Activated T-cell treated with anti-CD3 and anti-CD28 coated beads for 1 hour (primary cell): ENCODE data around the gene LHPP.

Experiments
- DNase-seq: peaks from one replicate; pipeline ENCODE4 v3.0.0-alpha.2; 2020; ENCODE audit warnings: low read depth

The LHPP gene

DNA sequence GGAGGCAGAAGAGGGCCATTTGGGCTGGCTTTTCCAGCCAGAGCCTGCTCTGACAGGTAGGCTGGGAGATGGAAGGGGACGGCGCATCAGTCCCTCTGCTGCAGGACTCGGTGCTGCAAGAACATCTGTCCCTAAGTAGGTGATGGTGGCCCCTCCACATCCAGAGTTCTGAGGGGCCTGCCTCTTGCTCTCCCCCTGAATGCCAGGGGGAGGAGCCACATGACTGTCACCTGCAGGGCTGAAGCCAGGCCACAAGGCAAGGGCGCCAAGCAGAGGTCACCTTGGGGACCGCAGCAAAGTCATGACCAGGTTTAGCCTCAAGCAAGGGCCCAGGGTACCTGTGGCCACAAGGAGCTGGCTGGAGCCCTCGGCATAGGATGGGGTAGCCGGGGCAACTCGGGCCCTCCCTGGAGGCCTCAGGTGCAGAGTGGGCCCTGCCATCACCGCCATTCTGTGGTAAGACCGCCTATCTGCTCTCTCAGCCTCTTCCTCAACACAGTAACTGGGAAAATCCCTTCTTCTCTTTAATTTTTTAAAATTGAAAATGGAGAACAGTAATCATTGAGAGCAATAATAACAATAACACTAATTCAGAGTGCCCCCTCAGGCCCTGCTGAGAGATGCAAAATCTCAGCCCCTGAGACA is 183.3 kb downstream of the LHPP start:
- DNase-seq = no peak

DNA sequence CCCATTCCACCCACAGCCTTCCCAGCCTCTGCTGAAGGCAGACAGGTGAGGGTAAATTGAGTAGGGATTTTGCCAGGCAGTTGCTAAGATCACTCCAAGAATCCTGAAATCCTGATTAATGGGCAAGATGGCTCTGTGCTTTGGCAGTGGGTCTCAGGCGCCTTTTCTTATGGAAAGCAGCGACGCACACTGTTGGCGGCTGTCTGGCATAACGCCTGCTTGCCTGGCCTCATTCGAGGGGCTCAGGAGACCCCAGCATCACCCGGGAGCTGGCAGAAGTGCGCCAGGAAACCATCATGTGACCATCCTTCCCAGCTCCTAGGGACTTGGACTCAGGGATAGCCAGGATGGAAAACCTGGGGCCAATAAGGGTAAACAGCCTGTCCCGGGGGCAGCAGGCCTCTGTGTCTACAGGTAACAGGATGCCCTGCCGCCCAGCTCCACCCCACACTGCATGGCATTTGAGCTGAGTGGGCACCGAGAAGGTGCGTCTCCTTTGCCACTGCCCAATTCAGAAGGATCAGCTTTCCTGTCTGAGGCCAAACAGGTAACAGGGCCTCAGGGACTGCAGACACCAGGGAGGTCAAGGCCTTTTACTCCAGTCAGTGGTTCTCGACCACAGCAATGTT is 184.0 kb downstream of the LHPP start:
- no peak for DNase-seq

DNA sequence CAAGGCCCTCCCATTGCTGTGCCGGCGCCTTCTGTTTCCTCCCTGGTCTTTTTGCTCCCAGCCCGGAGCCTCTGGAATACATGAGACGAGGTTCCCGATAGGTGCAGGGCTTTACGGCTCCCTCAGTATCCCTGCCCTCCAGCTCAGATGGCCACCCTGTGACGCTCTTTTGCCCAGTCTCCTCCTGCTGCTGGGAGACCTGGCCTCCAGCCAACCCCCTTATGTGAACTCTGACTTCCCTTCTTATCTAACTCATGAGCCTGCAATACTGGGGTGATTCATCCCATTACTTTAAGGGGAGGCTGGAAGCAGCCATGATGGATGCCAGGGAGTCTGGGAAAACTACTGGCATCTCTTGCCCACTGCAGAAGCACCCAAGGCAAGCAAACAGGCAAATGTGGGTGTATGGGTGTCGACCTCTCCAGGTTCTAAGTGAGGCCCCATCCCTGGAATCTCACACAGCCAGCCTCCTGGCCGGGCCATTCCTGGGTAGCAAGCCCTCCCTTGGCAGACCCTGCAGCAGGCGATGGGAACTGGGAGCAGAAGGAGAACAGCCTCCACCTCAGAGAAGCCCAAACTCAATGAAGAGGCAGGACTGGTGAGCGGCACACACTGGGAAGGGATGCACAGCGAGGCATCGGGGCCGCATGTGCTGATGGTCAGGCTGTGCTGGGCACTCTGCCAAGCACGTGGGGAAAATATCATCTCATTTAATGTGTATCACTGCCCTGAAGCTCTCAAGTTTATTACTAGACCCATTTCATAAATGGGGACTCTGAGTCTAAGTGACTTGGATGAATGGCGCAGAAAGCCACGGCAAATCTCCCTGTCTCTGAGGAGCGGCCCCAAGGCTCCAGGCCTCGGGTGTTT is 185.1 kb downstream of the LHPP start:
- DNase-seq = no peak

DNA sequence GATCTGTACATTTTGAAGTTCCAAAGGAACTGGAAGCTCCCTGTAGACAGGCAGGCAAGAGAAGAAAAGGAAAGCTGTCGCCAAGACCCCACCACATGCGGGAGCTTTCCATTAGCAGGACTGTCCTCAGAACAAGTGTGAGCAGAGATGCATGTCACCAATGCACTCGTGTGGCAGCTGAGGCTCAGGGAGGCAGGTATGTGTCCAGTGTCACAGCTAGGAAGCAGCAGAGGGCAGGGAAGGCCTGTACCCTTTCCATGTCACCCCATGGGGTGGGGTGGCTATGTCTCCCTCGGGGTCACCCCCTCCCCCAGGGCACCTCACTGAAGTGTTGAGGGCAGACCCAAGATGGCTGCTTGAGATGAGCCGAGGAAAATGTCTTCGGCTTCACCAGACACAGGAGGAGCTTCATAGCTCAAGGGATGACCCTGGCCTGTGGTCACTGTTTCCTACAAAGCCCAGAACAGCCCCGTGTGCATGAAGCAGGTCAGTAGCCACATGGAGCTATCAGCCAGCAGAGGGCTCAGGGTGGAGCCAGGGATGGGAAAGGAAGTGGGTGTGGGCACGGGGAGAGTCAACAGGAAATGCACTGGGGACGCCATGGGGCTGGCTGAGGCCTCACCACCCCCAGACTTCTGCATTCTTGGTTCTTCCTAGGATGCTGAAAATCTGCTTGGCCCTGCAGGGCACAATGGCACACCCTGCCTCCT is 186.0 kb downstream of the LHPP start:
- peak; percentile 56 for DNase-seq

DNA sequence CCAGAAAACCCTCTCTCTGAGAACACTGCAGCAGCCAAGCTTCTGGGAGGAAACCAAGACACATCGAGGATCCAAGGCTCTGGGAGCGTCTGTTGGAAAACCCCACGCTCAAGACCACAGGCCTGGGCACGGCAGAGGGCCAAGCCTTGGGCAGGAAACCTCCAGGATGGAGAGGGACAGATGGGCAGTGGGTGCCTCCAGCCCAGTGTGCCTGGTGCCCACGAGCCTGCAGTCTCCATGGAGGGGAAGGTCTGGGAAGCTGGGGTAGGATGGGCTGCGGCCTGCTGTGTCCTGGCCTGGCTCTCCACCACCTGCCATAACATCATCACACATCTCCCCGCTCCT is 186.5 kb downstream of the LHPP start:
- DNase-seq = no peak

DNA sequence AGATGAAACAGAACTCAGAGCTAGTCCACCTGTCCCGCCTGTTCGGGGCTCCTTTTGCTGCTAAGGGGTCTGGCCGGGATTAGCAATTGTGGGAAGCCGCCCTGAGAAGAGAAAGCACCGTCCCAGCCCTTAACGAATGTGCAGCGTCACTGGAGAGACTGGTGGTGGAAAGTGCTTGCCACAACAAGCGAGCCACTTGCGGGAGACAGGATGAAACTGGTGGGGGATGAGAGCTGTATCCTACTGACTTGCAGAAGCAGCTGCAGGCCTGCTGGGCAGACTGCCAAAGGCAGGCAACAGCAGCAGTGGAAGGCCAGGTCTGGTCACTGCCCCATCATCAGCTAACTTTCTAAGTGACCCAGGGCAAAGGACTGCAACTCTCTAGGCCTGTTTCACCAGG is 187.1 kb downstream of the LHPP start:
- peak; percentile 37 for DNase-seq

DNA sequence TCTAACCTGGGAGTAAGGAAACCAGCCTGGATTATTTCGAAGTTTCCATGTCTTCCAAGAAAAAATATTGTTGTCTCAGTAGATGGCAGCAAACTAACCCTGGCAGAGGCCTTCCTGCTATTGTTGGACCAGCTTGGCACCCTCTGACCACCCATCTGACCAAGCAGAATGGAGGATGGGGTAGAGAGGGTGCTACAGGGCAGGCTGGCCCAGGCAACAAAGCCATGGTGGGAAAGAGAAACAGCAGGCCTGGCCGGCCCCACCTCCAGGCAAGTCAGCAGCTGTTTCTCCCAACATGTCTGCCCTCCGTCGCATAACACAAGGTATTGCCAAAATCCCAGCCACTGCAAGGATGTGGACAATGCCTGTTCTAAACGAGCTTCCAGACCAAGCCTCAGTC is 187.6 kb downstream of the LHPP start:
- no peak for DNase-seq

DNA sequence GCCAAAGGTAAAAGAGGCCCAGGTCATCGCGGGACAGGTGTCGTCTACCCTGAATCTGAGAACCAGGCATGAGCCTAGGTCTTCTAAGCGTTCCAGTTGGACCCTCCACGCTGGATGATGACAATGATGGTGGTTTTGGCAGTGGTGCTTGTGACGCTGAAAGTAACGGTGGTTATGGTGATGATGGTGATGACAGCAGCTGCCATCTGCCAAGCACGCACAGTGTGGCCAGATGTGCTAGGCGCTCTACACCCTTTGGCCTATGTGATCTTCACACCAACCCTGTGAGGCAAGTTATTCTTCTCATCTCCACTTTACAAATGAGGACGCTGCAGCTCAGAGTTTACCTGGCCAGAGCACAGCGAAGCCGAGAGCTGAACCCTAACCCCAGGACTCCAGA is 188.6 kb downstream of the LHPP start:
- no peak for DNase-seq

DNA sequence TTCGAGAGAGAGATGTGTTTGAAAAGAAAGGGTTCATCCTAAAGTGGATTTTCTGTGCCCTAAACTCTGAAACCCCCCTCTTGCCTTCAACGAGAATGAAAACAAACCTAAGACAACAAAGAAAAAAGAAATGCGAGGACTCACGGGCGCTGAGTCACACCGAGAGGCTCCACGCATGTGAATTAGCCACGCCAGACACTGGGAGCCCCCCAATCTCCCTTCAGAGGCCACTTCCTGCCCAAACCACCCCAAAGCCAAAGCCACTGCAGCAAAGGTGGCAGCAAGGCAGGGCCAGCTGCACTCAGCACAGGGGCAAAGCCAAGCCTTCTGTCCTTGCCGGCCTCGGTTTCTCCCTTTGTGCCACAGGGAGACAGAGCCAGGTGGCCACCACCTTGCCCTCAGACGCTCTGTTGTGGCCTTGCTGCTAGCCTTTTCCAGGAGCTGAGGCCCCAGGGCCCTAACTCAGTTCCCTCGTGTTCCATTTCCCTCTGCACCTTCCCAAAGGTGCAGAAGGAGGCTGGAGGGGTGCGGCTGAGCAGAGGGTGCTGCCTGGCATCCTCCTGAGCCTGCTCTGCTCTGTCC is 189.3 kb downstream of the LHPP start:
- DNase-seq = peak; percentile 45

DNA sequence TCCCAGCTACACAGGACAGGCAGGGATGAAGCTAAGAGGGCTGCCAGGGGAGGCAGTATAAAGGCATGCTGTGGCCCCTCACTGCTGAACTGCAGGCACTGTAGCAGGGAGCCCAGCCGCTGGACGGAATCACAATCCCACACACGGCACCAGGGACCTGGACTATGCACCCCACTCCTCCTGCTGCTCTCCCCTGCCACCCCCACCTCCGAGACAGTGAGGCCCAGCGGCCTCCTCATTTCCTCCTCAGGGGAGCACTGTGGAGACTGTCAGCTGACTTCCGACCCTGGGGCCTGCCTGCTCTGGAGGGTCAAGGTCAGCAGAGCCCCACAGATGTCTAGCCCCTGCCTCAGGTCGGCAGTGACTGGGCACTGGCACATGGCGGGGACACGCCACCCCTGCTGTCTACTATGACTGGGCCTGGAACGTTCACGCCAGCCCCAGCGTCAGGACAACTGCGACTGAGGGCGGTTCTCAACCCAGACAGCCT is 189.8 kb downstream of the LHPP start:
- DNase-seq = no peak

DNA sequence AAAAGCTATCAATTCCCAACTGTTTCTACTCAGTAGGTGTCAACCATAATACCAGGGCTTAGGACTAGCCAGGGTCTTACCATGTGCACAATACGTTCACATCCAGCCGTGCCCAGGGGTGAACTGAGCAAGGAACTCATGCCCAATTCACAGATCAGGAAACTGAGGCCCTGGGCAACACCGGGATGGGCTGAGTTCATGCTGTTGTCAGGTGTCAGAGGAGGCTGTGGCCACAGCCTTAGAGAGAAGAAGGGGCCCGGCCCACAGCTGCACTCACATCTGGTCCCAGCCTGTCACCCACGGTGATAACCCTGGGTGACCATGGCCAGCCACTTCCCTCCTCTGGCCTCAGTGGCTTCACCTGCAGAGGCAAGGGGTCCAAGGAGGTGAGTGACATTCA is 190.6 kb downstream of the LHPP start:
- DNase-seq = no peak

DNA sequence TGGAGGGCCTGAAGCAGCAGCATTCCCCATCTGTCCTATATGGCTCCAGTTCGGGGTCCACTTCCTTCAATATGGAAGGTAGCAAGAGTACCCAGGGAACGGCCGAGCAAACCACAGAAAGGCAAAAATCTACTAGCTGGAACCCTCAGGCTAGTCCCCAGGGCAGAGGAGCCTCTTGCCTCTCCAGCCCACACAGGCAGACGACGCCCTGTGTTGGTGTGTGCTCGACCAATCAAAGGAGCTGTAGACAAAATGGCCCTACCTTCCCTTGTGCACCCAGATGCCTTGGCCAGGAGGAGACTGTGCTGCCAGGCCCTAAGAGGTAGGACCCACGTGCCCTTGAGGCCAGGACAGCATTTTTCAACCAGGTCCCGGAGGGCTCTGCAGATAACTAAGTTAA is 191.1 kb downstream of the LHPP start:
- DNase-seq = no peak

DNA sequence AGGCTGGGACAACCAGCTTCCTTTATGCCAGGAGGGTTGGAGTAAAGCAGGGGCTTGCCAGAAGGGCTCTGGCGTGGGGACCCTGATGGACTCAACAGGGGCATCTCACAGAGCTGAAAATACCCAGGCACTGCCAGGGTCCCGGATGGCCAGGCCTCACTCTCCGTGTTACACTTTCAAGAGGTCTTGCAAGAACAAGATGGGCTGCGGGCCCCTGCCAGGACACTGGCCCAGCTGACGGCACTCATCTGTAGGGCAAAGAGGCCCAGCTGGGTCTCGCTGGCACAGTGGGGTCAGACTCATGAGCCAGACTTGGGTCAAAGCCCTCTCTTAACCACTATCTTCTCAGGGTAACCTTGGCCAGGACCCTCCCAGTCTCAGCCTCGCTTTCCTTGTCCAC is 191.7 kb downstream of the LHPP start:
- DNase-seq = no peak

DNA sequence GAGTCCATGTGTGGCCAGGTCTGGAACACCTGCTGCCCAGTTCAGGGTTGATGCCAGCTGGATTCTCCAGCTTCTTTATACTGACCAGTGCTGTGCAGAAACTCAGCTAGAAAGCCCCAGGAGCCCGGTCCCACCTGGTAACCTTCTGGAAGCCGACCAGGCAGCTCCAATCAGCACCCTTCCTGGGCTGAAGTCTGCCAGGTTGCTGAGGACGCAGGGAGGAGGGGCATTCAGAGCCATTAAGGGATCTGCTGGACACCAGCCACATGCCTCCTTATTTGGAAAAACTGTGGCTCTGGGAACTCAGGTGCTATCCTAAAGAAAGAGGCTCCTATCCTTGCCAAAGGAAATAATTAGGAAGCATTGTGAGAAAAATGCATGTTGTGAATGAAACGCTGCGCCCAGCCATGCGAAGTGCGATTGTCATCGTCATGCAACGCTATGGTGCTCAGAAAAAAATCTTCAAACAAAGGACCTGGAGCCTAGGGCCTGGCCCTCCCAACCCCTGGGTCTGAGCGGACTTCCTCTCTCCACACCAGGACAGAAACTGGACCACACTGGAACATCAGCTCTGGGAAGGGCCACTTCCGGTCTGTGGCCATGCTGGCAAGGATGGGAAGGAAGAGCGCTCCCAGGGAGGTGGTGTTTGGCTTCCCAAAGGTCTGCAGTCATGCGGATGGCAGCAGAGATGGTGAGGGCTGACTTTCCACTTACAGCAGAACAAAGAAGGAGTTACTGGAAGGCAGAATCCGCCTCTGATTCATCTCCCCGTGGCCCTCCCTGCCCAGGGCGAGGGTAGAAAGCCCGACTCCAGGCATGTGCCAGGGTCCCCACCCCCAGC is 192.4 kb downstream of the LHPP start:
- DNase-seq = no peak

DNA sequence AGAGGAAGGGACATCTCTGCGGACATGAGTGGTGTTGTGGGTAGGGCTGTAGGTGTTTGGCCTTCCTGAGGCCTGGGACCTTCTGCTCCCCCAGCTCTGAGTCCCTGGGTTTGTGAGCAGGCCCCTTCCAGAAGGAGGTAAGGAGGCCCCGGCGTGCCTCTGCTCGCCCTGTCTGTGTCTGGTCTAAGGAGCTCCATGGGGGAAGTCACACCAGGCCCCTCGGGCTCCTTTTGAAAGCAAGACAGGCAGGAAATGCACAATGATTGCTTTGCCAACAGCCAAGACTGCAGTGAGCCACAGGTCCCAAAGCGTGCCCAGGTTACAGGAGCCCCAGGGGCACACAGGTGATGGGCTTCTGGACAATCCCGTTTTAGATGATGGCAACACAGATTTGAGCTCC is 193.1 kb downstream of the LHPP start:
- DNase-seq = no peak

DNA sequence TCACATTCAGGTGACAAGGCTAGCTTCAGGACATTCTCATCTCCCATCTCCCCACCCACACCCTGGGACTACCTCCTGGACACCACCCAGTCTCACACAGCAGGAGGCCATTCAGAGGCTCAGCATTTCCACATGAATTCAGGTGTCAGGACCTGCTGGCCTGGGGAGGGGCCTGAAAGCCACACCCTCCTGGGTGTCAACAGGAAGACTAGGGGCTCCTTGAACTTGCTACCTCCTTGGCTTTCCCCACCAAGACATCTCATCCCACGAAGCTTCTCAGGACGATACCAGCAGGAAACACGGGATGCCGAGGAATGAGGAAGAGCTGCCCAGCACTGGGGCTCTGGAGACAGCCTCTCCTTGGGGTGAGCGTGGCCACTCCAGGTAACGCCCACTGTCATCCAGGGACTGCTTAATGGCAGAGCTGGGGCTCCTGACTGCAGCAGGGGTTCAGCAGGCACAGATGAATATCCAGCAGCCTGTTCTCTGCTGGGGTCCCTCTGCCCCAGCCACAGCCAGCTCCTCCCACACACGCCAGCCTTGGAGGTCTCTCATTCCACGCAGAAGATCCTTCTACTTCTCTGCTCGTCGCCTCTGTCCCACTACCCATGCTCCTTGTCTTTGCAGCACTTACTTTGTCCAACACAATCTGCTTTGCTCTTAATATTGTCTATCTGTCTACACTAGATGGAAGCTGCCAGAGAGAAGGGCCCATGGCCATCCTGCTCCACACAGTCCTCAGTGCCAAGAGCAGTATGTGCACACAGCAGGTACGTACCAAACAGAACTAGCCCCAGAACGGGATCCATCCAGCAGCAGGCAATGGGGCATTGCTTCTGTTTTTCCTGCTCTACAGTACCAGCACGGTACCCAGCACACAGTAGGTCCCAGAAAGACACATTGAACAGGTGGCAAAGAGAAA is 193.8 kb downstream of the LHPP start:
- no peak for DNase-seq

DNA sequence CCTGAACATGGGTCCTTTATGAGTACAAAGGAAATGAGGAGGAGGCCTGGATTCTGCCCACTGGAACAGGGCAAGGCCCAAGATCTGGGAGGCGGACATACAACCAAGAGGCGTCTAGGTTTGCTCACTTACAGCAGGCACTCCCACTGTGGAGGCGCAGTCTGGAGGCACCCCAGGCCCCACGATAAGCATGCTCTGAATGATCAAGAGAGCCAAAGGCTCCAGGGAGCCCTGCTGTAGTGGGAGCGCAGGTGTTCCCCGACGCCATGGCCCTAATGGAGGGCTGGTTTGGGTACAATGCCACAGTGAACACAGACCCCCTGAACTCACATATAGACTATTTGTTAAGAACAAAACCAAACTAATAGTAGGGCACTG is 194.5 kb downstream of the LHPP start:
- no peak for DNase-seq

DNA sequence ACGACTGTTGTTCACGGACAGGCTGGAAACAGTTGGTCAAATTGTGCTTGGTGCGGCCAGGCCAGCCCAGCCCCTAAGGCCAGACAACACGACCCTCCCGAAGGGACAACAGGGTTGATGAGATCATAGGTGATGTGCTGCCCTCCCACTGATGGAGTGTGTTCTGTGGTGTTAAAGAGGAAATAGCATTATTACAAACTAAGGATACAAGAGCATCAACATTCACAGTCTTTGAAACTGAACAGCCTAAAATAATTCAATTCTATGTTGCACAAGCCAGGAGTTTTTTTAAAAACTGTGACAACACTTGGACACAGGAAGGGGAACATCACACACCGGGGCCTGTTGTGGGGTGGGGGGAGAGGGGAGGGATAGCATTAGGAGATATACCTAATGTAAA is 194.9 kb downstream of the LHPP start:
- no peak for DNase-seq

DNA sequence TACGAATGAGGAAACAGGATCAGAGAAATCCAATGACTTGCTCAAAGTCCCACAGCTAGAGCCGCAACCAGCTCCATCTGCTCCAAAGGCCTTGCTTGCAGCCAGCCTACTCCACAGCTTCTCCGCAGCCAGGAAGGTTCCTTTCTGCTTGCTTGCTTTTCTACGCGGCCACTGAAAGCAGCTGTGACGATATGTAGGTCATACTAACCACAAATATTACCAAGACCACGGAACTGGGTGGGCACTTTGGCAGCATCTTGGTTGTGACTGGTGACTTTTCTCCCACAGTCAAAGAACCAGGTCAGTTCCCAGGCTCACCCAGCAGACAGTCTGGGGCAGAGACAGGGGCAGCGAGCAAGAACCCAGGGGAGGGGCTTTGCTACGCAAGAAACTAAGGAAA is 196.2 kb downstream of the LHPP start:
- no peak for DNase-seq

DNA sequence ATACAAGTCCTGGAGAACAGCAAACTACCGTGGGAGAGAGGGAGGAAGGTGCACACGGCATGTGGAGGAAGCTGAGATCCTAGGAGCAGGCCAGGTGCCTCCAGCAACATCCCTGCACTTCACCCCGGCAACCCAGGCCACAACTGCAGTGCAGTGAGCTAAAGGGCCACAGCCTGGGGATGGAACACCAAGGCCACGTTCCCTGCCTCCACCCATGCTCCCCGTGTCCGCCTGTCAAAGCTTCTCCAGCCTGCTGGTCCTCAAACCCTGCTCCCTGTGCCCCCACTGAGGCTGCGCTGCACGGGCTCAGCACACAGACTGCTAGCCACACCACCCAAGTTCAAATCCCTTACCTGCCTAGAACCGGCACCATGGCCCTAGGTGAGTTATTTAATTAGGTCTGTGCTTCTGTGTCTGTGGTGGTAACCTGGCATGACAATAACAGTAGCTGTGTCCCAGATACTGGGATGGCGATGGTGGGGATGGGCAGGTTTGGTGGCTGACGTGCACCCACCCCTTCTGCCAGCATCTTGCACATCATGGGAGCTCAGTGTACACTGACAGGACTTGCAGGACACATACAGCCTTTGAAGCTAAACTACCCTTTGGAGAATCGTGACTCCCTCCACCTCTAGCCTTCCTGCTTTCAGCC is 197.1 kb downstream of the LHPP start:
- no peak for DNase-seq
